Measurements from ENCODE around the gene ZNF649. TPM values are rescaled to one million over a fixed set of nuclear protein-coding genes. Genes with fewer than 3 reads are reported as not detected.

ZNF649 gene
- polyA plus RNA-seq, 1 donor from 2014 or later, result 19.8 TPM

GRCh38 chr19:51946602-51947001, 41.8 kb upstream of the ZNF649 start:
- Histone ChIP-seq H3K9me2 (ENCODE audit: insufficient read depth, low read length) (no peaks in the 10 kb centered on the region), H2AFZ (ENCODE audit: low read depth, low read length) (no peak overlapping the region), H3K4me3 (ENCODE audit: low read length) (no peak overlapping the region), H3K4me2 (ENCODE audit: low read length) (no peak overlapping the region), H3K9me3 (ENCODE audit: low read length) (peaks cover 19% of the 10 kb centered on the region), H3K27ac (ENCODE audit: low read length) (no peak overlapping the region), H3K36me3 (ENCODE audit: insufficient read depth, low read length) (peaks cover 41% of the 10 kb centered on the region), H4K20me1 (ENCODE audit: insufficient read depth) (no peaks in the 10 kb centered on the region), H3K9ac (ENCODE audit: low read length) (no peak overlapping the region), H3K27me3 (ENCODE audit: insufficient read depth, low read depth, low read length) (no peaks in the 10 kb centered on the region), H3K79me2 (replicated peaks; ENCODE audit: insufficient read depth, low read length) (no peaks in the 10 kb centered on the region), H3F3A (ENCODE audit: insufficient read depth, low read length, poor library complexity, severe bottlenecking) (no peaks in the 10 kb centered on the region)
- no peak for TF ChIP-seq RAD21 (conservative IDR thresholded peaks at IDR 0.05)
- no peak for TF ChIP-seq MXI1 (conservative IDR thresholded peaks at IDR 0.05; ENCODE audit: poor library complexity, severe bottlenecking)
- TF ChIP-seq EP300 (conservative IDR thresholded peaks at IDR 0.05; ENCODE audit: poor library complexity, severe bottlenecking), result no peak
- no peak for TF ChIP-seq TAF1 (IDR thresholded peaks at IDR 0.05; ENCODE audit: low read depth)
- no peak for TF ChIP-seq EZH2 (IDR thresholded peaks at IDR 0.05; ENCODE audit: borderline replicate concordance, insufficient read depth, low read length, poor library complexity, severe bottlenecking)

- H3F3A ChIP-seq (ENCODE audit: insufficient read depth, low read length, poor library complexity, severe bottlenecking), result no peaks in the 10 kb centered on the region
- H3K27ac ChIP-seq (ENCODE audit: low read length), result no peak overlapping the region
- no peaks in the 10 kb centered on the region for H3K79me2 ChIP-seq (replicated peaks; ENCODE audit: insufficient read depth, low read length)
- no peaks in the 10 kb centered on the region for H3K27me3 ChIP-seq (ENCODE audit: insufficient read depth, low read depth, low read length)
- no peak overlapping the region for H3K4me3 ChIP-seq (ENCODE audit: low read length)
- no peak for TF ChIP-seq MXI1 (conservative IDR thresholded peaks at IDR 0.05; ENCODE audit: poor library complexity, severe bottlenecking)
- no peak for TF ChIP-seq TAF1 (IDR thresholded peaks at IDR 0.05; ENCODE audit: low read depth)
- no peak for TF ChIP-seq EP300 (conservative IDR thresholded peaks at IDR 0.05; ENCODE audit: poor library complexity, severe bottlenecking)
- H3K9ac ChIP-seq (ENCODE audit: low read length), result no peak overlapping the region
- H3K9me3 ChIP-seq (ENCODE audit: low read length), result peaks cover 19% of the 10 kb centered on the region
- H3K9me2 ChIP-seq (ENCODE audit: insufficient read depth, low read length), result no peaks in the 10 kb centered on the region
- H3K4me2 ChIP-seq (ENCODE audit: low read length), result no peak overlapping the region
- H4K20me1 ChIP-seq (ENCODE audit: insufficient read depth), result no peaks in the 10 kb centered on the region
- H3K36me3 ChIP-seq (ENCODE audit: insufficient read depth, low read length), result peaks cover 48% of the 10 kb centered on the region
- no peak overlapping the region for H2AFZ ChIP-seq (ENCODE audit: low read depth, low read length)
Observed at GRCh38 chr19:51944798-51945552, 40.2 kb upstream of the ZNF649 start.

DNA sequence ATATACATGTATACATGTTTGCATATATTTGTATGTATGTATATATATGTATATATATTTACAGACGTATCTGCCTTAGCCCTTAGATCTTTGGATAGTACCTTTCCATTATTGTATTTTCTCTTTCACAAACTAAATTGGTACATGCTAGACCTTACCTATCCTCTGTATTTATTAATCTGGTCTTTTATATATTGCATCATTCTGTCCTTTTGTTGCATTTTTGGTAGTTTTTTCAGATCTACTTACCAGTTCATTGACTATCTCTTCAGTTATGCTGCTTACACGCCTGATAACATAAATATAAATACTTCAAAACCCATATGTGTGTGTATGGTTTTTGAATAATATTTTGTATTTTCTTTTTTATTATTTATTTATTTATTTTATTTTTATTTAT, 34.1 kb upstream of the ZNF649 start:
- Histone ChIP-seq H4K20me1 (ENCODE audit: insufficient read depth) (no peaks in the 10 kb centered on the region), H3K27me3 (ENCODE audit: insufficient read depth, low read depth, low read length) (no peaks in the 10 kb centered on the region), H3K27ac (ENCODE audit: low read length) (no peak overlapping the region), H3K4me3 (ENCODE audit: low read length) (no peak overlapping the region), H3K9ac (ENCODE audit: low read length) (no peak overlapping the region), H3K79me2 (replicated peaks; ENCODE audit: insufficient read depth, low read length) (no peaks in the 10 kb centered on the region), H3K9me3 (ENCODE audit: low read length) (peaks cover 3% of the 10 kb centered on the region), H3K36me3 (ENCODE audit: insufficient read depth, low read length) (peaks cover 35% of the 10 kb centered on the region), H3K4me2 (ENCODE audit: low read length) (no peak overlapping the region), H3K9me2 (ENCODE audit: insufficient read depth, low read length) (no peaks in the 10 kb centered on the region), H2AFZ (ENCODE audit: low read depth, low read length) (no peak overlapping the region), H3F3A (ENCODE audit: insufficient read depth, low read length, poor library complexity, severe bottlenecking) (no peaks in the 10 kb centered on the region)
- no peak for TF ChIP-seq RAD21 (conservative IDR thresholded peaks at IDR 0.05)
- no peak for TF ChIP-seq TAF1 (IDR thresholded peaks at IDR 0.05; ENCODE audit: low read depth)
- TF ChIP-seq REST (IDR thresholded peaks at IDR 0.05; ENCODE audit: borderline replicate concordance), result no peak
- TF ChIP-seq CTCF (IDR thresholded peaks at IDR 0.05; ENCODE audit: poor library complexity, severe bottlenecking), result no peak
- TF ChIP-seq SMC3 (conservative IDR thresholded peaks at IDR 0.05; ENCODE audit: poor library complexity), result no peak
- no peak for TF ChIP-seq EZH2 (IDR thresholded peaks at IDR 0.05; ENCODE audit: borderline replicate concordance, insufficient read depth, low read length, poor library complexity, severe bottlenecking)
- TF ChIP-seq POLR2AphosphoS5 (IDR thresholded peaks at IDR 0.05), result no peak
- TF ChIP-seq EP300 (conservative IDR thresholded peaks at IDR 0.05; ENCODE audit: poor library complexity, severe bottlenecking), result no peak
- no peak for TF ChIP-seq MXI1 (conservative IDR thresholded peaks at IDR 0.05; ENCODE audit: poor library complexity, severe bottlenecking)

Measured in neural cell (in vitro differentiated cells).